GM21528 (cell line): ENCODE data around the gene MYOZ2.

Source experiments
- ATAC-seq: cut with Tn5 transposase; IDR thresholded peaks from one replicate; pipeline ENCODE4 v1.9.1; 2021; ENCODE audit warnings: mild to moderate bottlenecking, moderate library complexity; ENCODE audit not compliant: unreplicated experiment, low FRiP score

Gene MYOZ2

DNA sequence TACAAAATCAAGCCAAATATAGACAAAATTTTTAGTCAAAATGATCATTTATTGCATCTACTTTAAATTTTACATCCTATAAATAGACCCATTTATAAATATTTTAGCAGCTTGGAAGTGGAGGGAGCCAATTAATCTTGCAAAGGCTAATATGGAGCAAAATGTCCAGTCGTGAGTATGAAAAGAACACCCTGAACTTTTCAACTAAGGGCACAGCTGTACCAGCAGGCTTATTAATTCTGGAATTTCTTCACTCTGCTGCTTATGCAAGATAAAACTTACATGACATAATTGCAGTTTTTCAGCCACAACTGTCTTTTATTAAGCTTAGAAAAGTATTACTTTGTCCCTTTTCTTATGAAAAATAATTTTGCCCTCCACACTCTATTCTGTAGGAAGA, 54.0 kb downstream of the MYOZ2 start:
- ATAC-seq: no peak

GRCh38 chr4:119190354-119190753, 54.7 kb downstream of the MYOZ2 start:
- ATAC-seq: no peak

DNA sequence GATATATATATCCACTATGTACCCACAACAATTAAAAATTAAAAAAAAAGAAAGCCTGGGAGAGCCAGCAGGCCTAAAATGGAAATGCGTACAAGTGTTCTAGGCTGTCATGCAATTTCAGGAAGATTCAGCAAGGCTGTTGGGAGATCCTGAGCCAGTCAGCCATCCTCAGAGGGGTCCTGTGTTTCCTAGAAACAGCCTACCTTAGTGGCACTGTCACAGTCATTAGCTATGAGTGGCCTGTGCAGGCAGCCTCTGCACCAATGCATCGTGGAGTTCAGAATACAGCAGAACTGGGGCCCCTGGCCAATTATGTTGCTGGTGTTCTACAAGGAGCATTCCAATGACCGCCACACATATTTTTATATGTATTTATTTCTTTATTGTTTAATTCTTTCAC, 55.9 kb downstream of the MYOZ2 start:
- ATAC-seq: no peak

DNA sequence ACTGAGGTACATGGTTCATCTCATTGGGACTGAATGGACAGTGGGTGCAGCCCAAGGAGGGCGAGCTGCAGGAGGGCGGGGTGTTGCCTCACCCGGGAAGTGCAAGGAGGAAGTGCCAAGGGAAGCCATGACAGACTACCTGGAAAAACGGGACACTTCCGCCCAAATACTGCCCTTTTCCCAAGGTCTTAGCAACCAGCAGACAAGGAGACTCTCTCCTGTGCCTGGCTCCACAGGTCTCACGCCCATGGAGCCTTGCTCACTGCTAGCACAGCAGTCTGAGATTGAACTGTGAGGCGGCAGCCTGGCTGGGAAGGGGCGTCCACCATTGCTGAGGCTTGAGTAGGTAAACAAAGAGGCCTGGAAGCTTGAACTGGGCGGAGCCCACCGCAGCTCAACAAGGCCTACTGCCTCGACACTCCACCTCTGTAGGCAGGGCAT, 62.2 kb downstream of the MYOZ2 start:
- no peak for ATAC-seq

DNA sequence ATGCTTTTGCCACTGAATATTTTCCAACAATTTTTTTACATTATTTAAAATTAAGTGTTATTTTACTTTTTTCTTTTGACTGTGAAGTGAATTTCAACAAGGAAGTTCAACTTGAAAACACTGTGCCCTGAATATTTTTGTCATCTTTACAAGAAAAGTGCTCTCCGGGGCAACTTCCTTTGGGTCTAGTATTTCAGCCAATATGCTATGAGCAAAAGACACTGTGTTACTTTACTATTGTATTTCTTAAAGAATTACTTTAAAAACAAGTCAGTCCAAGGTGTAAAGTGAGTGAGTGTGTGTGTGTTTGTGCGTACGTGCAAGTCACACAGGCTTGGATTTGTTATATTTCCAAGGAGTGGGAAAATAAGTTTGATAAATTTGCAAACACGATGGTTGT, 69.3 kb downstream of the MYOZ2 start:
- ATAC-seq: no peak

- no peak for ATAC-seq
Measured at GRCh38 chr4:119205690-119206089, 70.1 kb downstream of the MYOZ2 start.

DNA sequence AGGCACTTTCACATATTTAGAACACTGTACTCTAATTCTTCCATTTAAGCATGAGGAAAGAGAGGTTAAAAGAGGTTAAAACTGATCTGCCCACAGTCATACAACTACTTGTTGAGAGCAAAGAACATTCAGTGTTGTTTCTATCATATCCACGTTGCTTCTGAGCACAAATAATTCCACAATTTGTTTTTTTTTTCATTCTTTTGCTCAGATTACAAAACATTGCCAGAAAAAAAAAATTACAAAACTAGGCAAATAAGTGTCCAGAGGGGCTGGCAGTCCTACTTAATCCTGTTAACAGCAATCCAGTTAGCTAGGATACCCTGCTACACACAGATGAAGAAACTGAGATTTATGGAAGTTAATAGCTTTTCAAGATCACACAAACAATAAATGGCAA, 70.5 kb downstream of the MYOZ2 start:
- ATAC-seq: no peak

- ATAC-seq: no peak
Measured at GRCh38 chr4:119207051-119207450, 71.4 kb downstream of the MYOZ2 start.

DNA sequence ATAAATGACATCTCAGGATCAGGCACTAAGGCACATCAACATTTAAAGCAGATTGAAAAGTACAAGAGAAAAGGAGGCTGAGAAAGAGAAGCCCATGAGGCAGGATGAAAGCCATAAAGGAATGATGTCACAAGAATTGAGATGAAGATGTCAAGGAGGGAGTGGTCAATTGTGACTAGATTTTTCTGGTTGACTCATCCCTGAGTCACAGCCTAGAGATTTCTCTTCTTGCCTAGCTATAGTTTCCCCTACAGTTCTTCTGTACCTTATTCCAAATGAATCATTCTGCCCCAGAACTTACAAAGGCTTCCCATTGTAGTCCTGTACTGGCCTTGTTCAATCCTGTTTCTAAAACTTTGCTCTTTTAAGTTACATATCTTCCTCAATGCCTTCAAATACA, 73.4 kb downstream of the MYOZ2 start:
- ATAC-seq: no peak

DNA sequence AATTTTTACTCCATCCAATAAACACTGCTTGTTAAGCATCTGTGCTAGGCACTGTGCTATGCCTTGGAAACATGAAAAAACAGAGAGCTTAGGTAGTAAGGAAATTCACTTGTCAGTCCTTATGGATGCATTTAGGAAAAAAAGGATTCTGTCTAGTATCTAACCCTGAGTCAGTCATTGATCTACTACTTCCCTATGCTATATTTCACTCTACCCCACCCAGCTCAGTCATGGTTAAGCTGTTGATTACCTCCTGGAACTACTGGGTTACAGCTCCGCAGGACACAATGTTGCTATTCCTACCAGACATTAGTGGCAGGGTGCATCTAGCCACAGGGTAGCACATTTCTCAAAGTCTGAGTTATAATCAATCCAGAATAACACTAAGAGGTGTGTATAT, 74.0 kb downstream of the MYOZ2 start:
- ATAC-seq: no peak

- no peak for ATAC-seq
Measured at GRCh38 chr4:119210775-119211174, 75.1 kb downstream of the MYOZ2 start.

- ATAC-seq: peak; percentile 20
Measured at GRCh38 chr4:119211867-119212233, 76.2 kb downstream of the MYOZ2 start.

GRCh38 chr4:119212234-119212963, 76.8 kb downstream of the MYOZ2 start, which contains the start of gene USP53:
Gene USP53 (plus strand): TSS chr4:119212713. CDS start chr4:119239760, 27,047 bp downstream.
- ATAC-seq: peak; percentile 95

- peak; percentile 66 for ATAC-seq
Measured at GRCh38 chr4:119212964-119213606, 77.5 kb downstream of the MYOZ2 start.

GRCh38 chr4:119218093-119218492, 82.5 kb downstream of the MYOZ2 start:
- ATAC-seq: no peak

- no peak for ATAC-seq
Measured at GRCh38 chr4:119221412-119221811, 85.8 kb downstream of the MYOZ2 start.

DNA sequence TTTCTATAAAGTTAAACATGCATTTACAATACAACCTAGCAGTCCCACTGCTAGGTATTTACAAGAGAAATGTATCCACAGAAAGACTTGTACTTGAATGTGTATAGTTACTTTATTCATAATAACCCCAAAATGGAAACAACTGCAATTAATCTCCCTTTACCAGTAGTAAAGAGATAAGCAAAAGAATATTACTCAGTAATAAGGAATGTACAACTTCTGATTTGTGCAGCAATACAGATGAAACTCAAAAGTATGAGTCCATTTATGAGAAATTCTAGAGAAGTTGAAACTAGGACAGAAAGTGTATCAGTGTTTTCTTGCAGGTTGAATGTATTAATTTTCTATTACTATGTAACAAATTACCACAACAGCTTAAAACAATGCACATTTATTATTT, 92.1 kb downstream of the MYOZ2 start:
- ATAC-seq: no peak

- ATAC-seq: no peak
Measured at GRCh38 chr4:119228406-119228805, 92.8 kb downstream of the MYOZ2 start.

DNA sequence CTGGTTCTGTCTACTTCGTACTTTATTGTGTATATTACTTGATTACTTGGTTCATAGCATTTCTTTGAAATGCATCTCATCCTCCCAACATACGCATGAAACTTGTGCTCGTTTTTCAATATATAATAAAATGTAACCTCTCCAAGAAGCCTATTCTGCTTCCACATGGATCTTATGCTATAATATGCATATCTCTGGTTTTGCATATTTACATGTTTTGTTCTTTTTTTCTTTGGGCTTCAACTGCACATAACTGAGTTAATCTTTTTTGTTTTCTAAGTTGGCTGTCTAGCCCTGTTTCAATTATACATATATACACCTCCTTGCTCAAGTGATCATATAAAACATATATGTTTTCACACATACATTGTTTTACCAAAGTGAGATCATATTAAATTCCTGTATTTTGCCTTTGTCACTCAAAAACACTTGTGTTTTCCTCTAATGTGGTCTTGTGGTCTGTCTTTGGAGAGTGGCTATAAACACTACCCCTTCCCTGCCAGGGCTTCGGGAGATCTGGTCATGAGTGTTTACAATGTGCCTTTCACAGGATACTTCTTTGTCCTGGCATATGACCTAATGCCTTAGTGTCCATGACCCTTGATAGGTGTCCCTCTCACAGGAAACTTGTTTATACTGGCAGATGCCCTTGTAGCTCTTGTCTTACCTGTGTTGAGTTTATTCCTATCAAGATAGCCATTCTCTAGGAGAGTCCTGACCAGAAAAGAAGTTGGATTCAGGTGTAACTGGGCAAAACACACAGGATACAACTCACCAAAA, 94.5 kb downstream of the MYOZ2 start:
- no peak for ATAC-seq

DNA sequence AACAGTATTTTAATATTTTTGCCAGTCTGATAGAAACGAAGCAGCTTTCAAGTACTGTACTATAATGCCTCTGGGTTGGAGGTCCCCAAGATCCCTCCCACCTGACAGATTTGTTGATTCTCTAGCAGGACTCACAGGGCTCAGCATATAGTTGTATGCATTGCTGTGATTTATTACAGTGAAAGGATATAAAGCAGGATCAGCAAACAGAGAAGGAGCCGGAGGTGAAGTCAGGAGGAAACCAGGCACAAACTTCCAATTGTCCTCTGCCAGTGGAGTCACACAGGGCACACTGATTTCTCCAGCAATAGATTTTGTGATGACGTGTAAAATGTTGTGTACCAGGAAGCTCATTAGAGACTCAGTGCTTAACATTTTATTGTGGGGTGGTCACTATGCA, 95.9 kb downstream of the MYOZ2 start:
- ATAC-seq: no peak

- ATAC-seq: no peak
Measured at GRCh38 chr4:119232286-119232685, 96.7 kb downstream of the MYOZ2 start.
